ENCODE data around the gene ZBED5. TPM values are rescaled to one million over a fixed set of nuclear protein-coding genes. Genes with fewer than 3 reads are reported as not detected.

The ZBED5 gene
- total and polyA plus RNA-seq, 12 donors = 19.4 to 63.3 (median 39.6) TPM

DNA sequence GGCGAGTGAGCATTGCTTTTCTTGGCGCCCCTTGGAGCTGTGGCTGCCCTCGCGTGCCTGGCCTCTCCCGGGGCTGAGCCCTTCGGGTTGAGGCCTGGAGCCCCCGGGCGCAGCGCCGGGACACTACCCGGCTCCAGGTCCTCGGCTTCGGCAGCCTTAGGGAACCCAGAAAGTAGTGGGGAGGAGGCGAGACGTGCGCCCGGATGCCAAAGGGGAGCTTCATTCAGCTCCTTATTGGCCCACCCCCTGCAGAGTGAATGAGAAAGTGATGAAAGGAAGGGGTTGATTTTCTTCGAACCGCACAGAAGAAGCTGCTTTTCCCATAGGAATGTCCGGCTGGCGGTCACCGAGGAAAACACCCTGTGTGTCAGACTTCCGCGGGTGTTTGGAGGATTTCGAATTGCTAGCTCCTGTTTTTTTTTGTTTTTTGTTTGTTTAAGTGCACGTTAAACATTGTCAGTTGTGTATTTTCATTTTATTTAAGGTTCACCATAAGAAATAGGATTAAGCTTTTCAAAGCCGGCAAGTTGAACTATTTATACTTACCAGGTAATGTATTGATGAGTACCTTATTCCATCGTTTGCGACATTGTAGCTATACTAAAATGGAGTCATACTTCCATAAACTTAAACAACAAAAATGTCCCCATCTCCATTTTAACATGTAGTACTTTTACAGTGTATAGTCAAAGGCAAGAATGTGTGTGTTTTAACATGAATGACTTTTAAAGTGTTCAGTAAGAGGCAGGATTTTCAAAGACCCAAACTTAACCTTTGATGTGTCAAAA lies 48.3 kb downstream of the ZBED5 start:
- ATAC-seq (peak; percentile 4 to 64 (median 28)), DNase-seq (peak in 1 of 2 donors; percentile 34)
- H3K27ac ChIP-seq = peak overlapping the region; percentile 89 to 100 (median 100)

DNA sequence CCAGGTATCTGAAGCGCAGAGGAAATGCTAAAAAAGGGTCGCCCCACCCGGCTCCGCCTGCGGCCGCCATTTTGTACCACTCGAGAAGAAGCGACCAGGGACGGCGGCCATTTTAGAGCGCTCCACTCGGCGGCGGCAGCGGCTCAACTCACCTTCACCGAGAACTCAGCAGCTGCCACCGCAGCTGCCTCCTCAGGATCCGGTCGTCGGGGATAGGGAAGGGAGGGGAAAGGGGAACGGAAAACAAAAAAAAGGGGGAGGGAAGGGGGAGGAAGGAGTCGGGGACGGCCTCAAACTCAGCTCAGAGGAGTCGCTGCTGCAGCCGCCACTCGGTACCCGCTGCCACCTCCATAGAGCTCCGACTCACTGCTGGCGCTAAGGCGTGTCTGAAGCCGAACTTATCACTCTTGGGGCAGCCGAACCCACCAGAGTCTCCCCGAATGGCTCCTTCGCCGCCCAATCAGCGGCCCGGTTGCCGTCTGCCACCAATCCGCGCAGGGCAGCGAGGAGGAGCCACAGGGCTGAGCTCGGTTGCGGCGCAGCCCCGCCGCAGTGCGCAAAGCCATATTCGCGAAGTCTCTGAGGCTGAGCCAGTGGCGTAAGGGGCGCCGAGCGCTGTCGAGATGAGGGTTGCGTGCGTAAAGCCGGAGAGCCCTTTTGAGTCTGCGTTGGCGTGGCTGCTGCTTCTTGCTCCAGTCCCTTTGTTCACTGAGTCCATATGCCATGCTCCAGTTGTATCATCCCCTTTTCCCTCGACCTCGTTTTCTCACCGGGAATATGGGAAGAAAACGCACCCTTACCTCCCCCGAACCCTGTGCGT lies 49.1 kb downstream of the ZBED5 start, which contains the start of gene EIF4G2:
Gene EIF4G2, minus strand, starts transcription at position 374 of the 820 bp plus-strand sequence.
- peak within 1 kb of the TSS; percentile 89 to 100 (median 100) for H3K27ac ChIP-seq
- intact Hi-C loops (cut with DNase I) = loop anchor here in 8 of 10 donors (1.0 to 10.0 kb wide), 11 partner anchors 36 to 1236 kb away; partner anchors contain the start of genes ZBED5 (in 6 of the 8) and WEE1 (in 1 of the 8)
- no peaks in the 10 kb centered on the region for H3K9me3 ChIP-seq
- TF ChIP-seq, protein P1, sequence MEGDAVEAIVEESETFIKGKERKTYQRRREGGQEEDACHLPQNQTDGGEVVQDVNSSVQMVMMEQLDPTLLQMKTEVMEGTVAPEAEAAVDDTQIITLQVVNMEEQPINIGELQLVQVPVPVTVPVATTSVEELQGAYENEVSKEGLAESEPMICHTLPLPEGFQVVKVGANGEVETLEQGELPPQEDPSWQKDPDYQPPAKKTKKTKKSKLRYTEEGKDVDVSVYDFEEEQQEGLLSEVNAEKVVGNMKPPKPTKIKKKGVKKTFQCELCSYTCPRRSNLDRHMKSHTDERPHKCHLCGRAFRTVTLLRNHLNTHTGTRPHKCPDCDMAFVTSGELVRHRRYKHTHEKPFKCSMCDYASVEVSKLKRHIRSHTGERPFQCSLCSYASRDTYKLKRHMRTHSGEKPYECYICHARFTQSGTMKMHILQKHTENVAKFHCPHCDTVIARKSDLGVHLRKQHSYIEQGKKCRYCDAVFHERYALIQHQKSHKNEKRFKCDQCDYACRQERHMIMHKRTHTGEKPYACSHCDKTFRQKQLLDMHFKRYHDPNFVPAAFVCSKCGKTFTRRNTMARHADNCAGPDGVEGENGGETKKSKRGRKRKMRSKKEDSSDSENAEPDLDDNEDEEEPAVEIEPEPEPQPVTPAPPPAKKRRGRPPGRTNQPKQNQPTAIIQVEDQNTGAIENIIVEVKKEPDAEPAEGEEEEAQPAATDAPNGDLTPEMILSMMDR (IDR thresholded peaks at IDR 0.05) = no peak
- peak within 1 kb of the TSS; percentile 76 to 98 (median 92) for H3K4me3 ChIP-seq
- 0% methylated on average over 64 to 65 of the region's 65 CpGs for WGBS, 2 donors
- H3K27me3 ChIP-seq = no peaks in the 10 kb centered on the region
- ATAC-seq = peak; percentile 95 to 98 (median 98)
- DNase-seq = peak; percentile 98
- peaks cover 0 to 50% (median 40%) of the 10 kb centered on the region in 9 donors for H3K4me1 ChIP-seq
- peaks cover 0 to 37% (median 32%) of the 10 kb centered on the region in 9 donors for H3K36me3 ChIP-seq

More for the DNA sequence above, 48.3 kb downstream of the ZBED5 start:
- 1 to 2% methylated on average over 29 of the region's 29 CpGs for WGBS, 2 donors
- H3K4me3 ChIP-seq = peak overlapping the region; percentile 19 to 98 (median 92)
- peaks cover 0 to 42% (median 33%) of the 10 kb centered on the region in 9 donors for H3K4me1 ChIP-seq
- TF ChIP-seq, protein P1 (IDR thresholded peaks at IDR 0.05) = no peak
- intact Hi-C loops (cut with DNase I) = loop anchor here (2.0 to 10.0 kb wide), 11 partner anchors 37 to 1237 kb away; partner anchors contain the start of genes ZBED5 (in 5 of the 10) and WEE1 (in 1 of the 10)
- no peaks in the 10 kb centered on the region for H3K9me3 ChIP-seq
- no peaks in the 10 kb centered on the region for H3K27me3 ChIP-seq
- peaks cover 0 to 29% (median 24%) of the 10 kb centered on the region in 9 donors for H3K36me3 ChIP-seq

DNA sequence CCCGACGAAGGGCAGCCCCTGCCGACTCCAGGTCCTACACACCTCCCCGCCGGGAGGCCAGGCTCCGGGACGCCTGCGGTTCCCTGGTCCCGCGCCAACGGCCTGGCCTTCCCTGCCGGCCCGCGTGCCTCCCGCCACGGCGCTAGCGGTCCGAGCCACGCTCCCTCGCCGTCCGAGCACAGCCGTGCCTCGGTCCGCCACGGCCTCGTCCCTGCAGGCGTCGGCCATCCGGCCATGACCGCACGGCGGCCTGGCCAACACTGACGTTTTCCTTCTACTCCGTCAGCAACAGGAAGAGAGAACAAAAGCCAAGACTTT lies 49.7 kb downstream of the ZBED5 start:
- DNase-seq (no peak), ATAC-seq (peak in 1 of 8 donors; percentile 66)
- 0 to 1% methylated on average over 36 of the region's 36 CpGs for WGBS, 2 donors
- peaks cover 0 to 56% (median 44%) of the 10 kb centered on the region in 9 donors for H3K4me1 ChIP-seq
- no peaks in the 10 kb centered on the region for H3K9me3 ChIP-seq
- TF ChIP-seq, protein P1 (IDR thresholded peaks at IDR 0.05) = no peak
- peak overlapping the region; percentile 76 to 98 (median 92) for H3K4me3 ChIP-seq
- intact Hi-C loops (cut with DNase I) = loop anchor here in 8 of 10 donors (1.0 to 10.0 kb wide), 11 partner anchors 36 to 1236 kb away; partner anchors contain the start of genes ZBED5 (in 6 of the 8) and WEE1 (in 1 of the 8)
- H3K27ac ChIP-seq = peak overlapping the region; percentile 89 to 100 (median 100)
- H3K36me3 ChIP-seq = peaks cover 0 to 43% (median 38%) of the 10 kb centered on the region in 9 donors
- H3K27me3 ChIP-seq = no peaks in the 10 kb centered on the region
